Ovary (tissue), 3 donors: ENCODE measurements around the gene NXT1.

Experiments used
- CTCF ChIP-seq, 3 donors: fragments of 450-650 bp in 2 of 3; fragments of 200-600 bp in 1 of 3; IDR thresholded peaks; one replicate each; pipeline versions ENCODE4 v1.5.1 to v1.8.0; 2016 to 2022; ENCODE audit warnings: antibody characterized with exemption in 3 of 3, mild to moderate bottlenecking in 1 of 3
- EP300 ChIP-seq: sonication (generic); formaldehyde crosslinking; IDR thresholded peaks from one replicate; pipeline ENCODE4 v1.6.1; 2017; ENCODE audit warnings: antibody characterized with exemption
- POLR2A ChIP-seq: fragments of 450-650 bp; IDR thresholded peaks from one replicate; pipeline ENCODE4 v1.6.1; 2017; ENCODE audit warnings: antibody characterized with exemption, mild to moderate bottlenecking, moderate library complexity
- donor health status: DM: no; HTN: no; CAD: no.

- no peak for TF ChIP-seq CTCF (IDR thresholded peaks at IDR 0.05)
- no peak for TF ChIP-seq POLR2A
- no peak for TF ChIP-seq EP300
These were observed 20.9 kb downstream of the NXT1 start for GRCh38 chr20:23371496-23371895.
